ENCODE measurements around the gene C14orf93. TPM values are rescaled to one million over a fixed set of nuclear protein-coding genes. Genes with fewer than 3 reads are reported as not detected.

The C14orf93 gene
- total and polyA plus RNA-seq, 9 of the 15 experiments (the other 6 are each of a cell fraction or from before 2014, with no cell fraction given), result 2.2 to 22.4 (median 16.1) TPM

DNA sequence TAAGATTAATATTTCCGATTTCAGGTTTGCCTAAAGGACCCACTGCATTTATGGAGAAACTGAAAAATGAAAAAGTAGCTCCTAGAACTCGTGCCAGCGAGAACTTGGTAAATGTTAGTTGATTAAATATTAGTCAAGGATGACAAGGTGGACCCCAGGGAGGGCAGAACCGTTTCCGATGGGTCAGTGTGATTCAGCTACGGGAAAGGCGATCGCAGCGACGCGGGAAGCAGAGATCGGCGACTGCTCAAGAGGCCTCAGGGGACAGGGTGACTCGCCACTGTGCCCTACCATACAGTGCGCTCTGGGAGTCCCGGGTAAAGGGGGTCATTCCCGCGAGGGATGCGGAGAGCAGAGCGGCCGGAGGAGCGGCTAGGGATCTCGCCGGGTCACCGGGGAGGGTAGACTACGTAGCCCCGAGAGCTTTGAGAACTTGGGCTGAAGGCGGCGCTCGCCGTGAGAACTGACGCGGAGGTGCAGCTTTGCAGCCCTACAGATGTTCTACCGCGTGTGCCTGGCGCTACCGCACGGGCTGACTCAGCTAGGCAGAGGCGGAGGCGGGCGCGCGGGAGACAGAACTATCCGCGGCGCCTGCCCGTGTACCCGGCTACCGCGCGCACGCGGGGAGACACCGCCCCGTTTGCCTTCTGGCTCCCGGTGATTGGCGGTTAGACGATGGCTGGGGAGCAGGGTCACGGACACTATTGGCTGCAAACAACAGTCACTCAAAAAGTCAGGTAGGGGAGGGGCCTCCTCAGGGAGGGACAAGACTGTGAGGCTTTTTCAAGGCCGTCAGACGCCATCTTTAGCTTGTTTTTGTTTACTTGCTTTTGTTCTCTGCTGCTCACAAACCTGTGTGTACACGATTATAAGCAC is 3.2 kb downstream of the C14orf93 start (continued):
- TF ChIP-seq, protein P1, sequence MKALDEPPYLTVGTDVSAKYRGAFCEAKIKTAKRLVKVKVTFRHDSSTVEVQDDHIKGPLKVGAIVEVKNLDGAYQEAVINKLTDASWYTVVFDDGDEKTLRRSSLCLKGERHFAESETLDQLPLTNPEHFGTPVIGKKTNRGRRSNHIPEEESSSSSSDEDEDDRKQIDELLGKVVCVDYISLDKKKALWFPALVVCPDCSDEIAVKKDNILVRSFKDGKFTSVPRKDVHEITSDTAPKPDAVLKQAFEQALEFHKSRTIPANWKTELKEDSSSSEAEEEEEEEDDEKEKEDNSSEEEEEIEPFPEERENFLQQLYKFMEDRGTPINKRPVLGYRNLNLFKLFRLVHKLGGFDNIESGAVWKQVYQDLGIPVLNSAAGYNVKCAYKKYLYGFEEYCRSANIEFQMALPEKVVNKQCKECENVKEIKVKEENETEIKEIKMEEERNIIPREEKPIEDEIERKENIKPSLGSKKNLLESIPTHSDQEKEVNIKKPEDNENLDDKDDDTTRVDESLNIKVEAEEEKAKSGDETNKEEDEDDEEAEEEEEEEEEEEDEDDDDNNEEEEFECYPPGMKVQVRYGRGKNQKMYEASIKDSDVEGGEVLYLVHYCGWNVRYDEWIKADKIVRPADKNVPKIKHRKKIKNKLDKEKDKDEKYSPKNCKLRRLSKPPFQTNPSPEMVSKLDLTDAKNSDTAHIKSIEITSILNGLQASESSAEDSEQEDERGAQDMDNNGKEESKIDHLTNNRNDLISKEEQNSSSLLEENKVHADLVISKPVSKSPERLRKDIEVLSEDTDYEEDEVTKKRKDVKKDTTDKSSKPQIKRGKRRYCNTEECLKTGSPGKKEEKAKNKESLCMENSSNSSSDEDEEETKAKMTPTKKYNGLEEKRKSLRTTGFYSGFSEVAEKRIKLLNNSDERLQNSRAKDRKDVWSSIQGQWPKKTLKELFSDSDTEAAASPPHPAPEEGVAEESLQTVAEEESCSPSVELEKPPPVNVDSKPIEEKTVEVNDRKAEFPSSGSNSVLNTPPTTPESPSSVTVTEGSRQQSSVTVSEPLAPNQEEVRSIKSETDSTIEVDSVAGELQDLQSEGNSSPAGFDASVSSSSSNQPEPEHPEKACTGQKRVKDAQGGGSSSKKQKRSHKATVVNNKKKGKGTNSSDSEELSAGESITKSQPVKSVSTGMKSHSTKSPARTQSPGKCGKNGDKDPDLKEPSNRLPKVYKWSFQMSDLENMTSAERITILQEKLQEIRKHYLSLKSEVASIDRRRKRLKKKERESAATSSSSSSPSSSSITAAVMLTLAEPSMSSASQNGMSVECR (CRISPR knock-in tag; IDR thresholded peaks at IDR 0.05), result peak; percentile 78
- no peak for TF ChIP-seq ZNF224 (CRISPR knock-in tag; IDR thresholded peaks at IDR 0.05)
- TF ChIP-seq, protein P2, sequence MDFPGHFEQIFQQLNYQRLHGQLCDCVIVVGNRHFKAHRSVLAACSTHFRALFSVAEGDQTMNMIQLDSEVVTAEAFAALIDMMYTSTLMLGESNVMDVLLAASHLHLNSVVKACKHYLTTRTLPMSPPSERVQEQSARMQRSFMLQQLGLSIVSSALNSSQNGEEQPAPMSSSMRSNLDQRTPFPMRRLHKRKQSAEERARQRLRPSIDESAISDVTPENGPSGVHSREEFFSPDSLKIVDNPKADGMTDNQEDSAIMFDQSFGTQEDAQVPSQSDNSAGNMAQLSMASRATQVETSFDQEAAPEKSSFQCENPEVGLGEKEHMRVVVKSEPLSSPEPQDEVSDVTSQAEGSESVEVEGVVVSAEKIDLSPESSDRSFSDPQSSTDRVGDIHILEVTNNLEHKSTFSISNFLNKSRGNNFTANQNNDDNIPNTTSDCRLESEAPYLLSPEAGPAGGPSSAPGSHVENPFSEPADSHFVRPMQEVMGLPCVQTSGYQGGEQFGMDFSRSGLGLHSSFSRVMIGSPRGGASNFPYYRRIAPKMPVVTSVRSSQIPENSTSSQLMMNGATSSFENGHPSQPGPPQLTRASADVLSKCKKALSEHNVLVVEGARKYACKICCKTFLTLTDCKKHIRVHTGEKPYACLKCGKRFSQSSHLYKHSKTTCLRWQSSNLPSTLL (IDR thresholded peaks at IDR 0.05), result no peak
- peak; percentile 85 for TF ChIP-seq ZNF431 (CRISPR knock-in tag; IDR thresholded peaks at IDR 0.05)
- TF ChIP-seq ZNF134 (CRISPR knock-in tag; conservative IDR thresholded peaks at IDR 0.05), result no peak
- TF ChIP-seq BRF1 (IDR thresholded peaks at IDR 0.05; ENCODE audit: borderline replicate concordance, extremely low read depth, insufficient read length), result no peak
- TF ChIP-seq EP400 (IDR thresholded peaks at IDR 0.05), result no peak
- TF ChIP-seq, protein P3, sequence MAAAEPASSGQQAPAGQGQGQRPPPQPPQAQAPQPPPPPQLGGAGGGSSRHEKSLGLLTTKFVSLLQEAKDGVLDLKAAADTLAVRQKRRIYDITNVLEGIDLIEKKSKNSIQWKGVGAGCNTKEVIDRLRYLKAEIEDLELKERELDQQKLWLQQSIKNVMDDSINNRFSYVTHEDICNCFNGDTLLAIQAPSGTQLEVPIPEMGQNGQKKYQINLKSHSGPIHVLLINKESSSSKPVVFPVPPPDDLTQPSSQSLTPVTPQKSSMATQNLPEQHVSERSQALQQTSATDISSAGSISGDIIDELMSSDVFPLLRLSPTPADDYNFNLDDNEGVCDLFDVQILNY (CRISPR knock-in tag; IDR thresholded peaks at IDR 0.05), result 0 out of 2 replicates have a peak, but pooled peaks have one; percentile 66
- TF ChIP-seq STAT5A (IDR thresholded peaks at IDR 0.05; ENCODE audit: borderline replicate concordance, low read length), result no peak
- TF ChIP-seq ESRRB (CRISPR knock-in tag; IDR thresholded peaks at IDR 0.05; ENCODE audit: borderline replicate concordance), result no peak
- no peak for TF ChIP-seq LARP7 (IDR thresholded peaks at IDR 0.05)
- TF ChIP-seq DNMT1 (IDR thresholded peaks at IDR 0.05), result no peak
- TF ChIP-seq POU5F1 (IDR thresholded peaks at IDR 0.05; ENCODE audit: borderline replicate concordance, low read depth, low read length, partially characterized antibody), result no peak
- TF ChIP-seq, protein P4, sequence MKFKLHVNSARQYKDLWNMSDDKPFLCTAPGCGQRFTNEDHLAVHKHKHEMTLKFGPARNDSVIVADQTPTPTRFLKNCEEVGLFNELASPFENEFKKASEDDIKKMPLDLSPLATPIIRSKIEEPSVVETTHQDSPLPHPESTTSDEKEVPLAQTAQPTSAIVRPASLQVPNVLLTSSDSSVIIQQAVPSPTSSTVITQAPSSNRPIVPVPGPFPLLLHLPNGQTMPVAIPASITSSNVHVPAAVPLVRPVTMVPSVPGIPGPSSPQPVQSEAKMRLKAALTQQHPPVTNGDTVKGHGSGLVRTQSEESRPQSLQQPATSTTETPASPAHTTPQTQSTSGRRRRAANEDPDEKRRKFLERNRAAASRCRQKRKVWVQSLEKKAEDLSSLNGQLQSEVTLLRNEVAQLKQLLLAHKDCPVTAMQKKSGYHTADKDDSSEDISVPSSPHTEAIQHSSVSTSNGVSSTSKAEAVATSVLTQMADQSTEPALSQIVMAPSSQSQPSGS (CRISPR knock-in tag; IDR thresholded peaks at IDR 0.05), result no peak
- TF ChIP-seq TBL1XR1 (IDR thresholded peaks at IDR 0.05; ENCODE audit: low read length in 2 of 2), result no peak
- no peak for TF ChIP-seq RBM17 (IDR thresholded peaks at IDR 0.05; ENCODE audit: borderline replicate concordance, low read depth, low read length)
- no peak for TF ChIP-seq ZNF3 (CRISPR knock-in tag; IDR thresholded peaks at IDR 0.05)
